Colonic mucosa (tissue), 4 donors: ENCODE results near the gene CAMTA1. TPM values are rescaled to one million over a fixed set of nuclear protein-coding genes. Genes with fewer than 3 reads are reported as not detected.

Experiments
- DNase-seq: peaks from one replicate; pipeline ENCODE4 v3.0.0-alpha.2; 2020
- H3K27ac ChIP-seq: fragments of 200-600 bp; one replicate; pipeline ENCODE4 v1.8.0; 2021
- H3K27me3 ChIP-seq: fragments of 200-600 bp; one replicate; pipeline ENCODE4 v1.8.0; 2021
- H3K36me3 ChIP-seq: fragments of 200-600 bp; one replicate; pipeline ENCODE4 v1.8.0; 2021
- H3K4me1 ChIP-seq: fragments of 200-600 bp; one replicate; pipeline ENCODE4 v1.8.0; 2021; ENCODE audit warnings: mild to moderate bottlenecking
- H3K4me3 ChIP-seq: fragments of 200-600 bp; one replicate; pipeline ENCODE4 v1.8.0; 2021
- H3K9ac ChIP-seq, 2 donors: one replicate each; pipeline ENCODE4 v1.7.0; 2013; ENCODE audit warnings: control low read depth in 2 of 2, low read depth in 2 of 2, low read length in 2 of 2
- H3K9me3 ChIP-seq: fragments of 200-600 bp; one replicate; pipeline ENCODE4 v1.8.0; 2021
- CTCF ChIP-seq: fragments of 200-600 bp; IDR thresholded peaks from one replicate; pipeline ENCODE4 v1.8.0; 2022; ENCODE audit warnings: antibody characterized with exemption, mild to moderate bottlenecking
- intact Hi-C: fragments of 100-400 bp; cut with DNase I; formaldehyde crosslinking; loops from one replicate; pipeline ENCODE4 v1.14.1; 2022
- total RNA-seq, 2 donors: library from RNA; stranded (reverse); fragmentation: NEBNext Ultra II Directional in 1 of 2; extraction: Animal tissue kit (Norgen Biotek cat#: 25700) in 1 of 2; gene quantifications; one replicate each; pipeline ENCODE4 v1.2.1, GENCODE V29; 2021
- donor health status: healthy.
- donor health status: DM: no; HTN: no; CAD: no.
- donor health status: DM: no; HTN: no; CAD: no.

Gene CAMTA1
- total RNA-seq, 2 donors from 2014 or later = 76.8 to 92.8 TPM

GRCh38 chr1:6854166-6854565 is 68.9 kb downstream of the CAMTA1 start:
- H3K9me3 ChIP-seq = no peaks in the 10 kb centered on the region
- H3K4me1 ChIP-seq = no peaks in the 10 kb centered on the region
- intact Hi-C loops = no loop called here
- TF ChIP-seq CTCF = no peak
- no peak overlapping the region for H3K4me3 ChIP-seq
- no peaks in the 10 kb centered on the region for H3K27me3 ChIP-seq
- DNase-seq = no peak
- H3K27ac ChIP-seq = no peak overlapping the region
- no peaks in the 10 kb centered on the region for H3K36me3 ChIP-seq
- H3K9ac ChIP-seq = no peak overlapping the region

DNA sequence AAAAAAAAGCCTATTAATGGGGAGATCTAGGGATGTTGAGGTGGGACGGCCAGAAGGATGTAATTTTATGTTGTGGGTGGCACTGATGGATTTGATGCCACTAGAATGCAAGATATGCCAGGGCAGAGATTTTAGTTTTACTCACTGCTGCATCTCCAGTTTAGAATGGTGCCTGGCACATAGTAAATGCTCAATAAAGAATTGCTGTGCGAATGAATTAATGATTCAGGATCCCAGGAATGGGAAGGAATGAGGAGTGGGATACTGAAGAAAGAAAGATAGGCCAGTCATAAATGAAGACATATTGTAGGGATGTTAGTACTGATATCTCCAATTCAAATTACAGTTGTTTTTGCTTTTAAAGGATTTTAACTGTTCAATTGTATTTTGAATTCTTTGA is 72.6 kb downstream of the CAMTA1 start:
- no peaks in the 10 kb centered on the region for H3K4me1 ChIP-seq
- no peak for TF ChIP-seq CTCF
- no peaks in the 10 kb centered on the region for H3K9me3 ChIP-seq
- no peak overlapping the region for H3K4me3 ChIP-seq
- no peaks in the 10 kb centered on the region for H3K36me3 ChIP-seq
- no peak overlapping the region for H3K9ac ChIP-seq
- H3K27me3 ChIP-seq = no peaks in the 10 kb centered on the region
- intact Hi-C loops = no loop called here
- DNase-seq = no peak
- H3K27ac ChIP-seq = no peak overlapping the region

GRCh38 chr1:6858596-6858995 is 73.3 kb downstream of the CAMTA1 start:
- TF ChIP-seq CTCF = no peak
- Histone ChIP-seq H3K36me3 (no peaks in the 10 kb centered on the region), H3K9ac (no peak overlapping the region), H3K27me3 (no peaks in the 10 kb centered on the region), H3K4me3 (no peak overlapping the region), H3K9me3 (no peaks in the 10 kb centered on the region), H3K4me1 (no peaks in the 10 kb centered on the region), H3K27ac (no peak overlapping the region)
- intact Hi-C loops = no loop called here
- no peak for DNase-seq

DNA sequence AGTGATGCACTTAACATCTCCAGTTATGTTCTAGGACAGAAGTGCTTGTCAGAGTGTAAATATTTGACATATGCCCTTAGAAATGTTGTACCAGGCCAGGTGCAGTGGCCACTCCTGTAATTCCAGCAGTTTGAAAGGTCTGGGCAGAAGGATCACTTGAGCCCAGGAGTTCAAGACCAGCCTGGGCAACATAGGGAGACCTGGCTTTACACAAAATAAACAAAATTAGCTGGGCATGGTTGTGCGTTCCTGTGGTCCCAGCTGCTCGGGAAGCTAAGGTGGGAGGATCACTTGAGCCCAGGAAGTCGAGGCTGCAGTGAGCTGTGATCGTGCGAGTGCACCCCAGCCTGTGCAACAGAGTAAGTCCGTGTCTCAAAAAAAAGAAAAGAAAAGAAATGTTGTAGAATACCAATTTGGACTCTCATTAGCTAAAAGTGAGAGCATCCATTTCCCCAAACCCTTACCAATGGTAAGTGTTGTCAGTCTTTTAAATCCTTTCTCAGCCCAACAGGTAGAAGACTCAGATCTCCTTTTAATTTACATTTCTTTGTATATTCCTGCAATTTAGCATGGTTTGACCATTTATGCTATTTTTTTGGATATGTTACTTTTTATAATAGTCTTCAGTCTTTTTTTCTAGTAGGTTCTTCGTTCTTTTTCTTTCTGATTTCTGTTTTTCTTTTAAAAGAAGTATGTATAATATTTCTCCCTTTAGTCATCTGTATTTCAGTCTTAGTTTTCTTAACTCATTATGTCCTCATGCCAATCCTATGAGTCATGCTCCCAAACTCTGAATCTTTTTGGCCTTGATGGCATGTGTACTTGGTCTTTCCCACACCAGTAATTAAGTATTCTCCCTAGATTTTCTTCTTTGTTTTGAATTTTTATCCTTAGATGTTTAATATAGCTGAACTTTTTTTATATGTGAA is 74.4 kb downstream of the CAMTA1 start:
- Histone ChIP-seq H3K4me1 (no peaks in the 10 kb centered on the region), H3K27ac (no peak overlapping the region), H3K27me3 (no peaks in the 10 kb centered on the region), H3K36me3 (no peaks in the 10 kb centered on the region), H3K9me3 (no peaks in the 10 kb centered on the region), H3K9ac (no peak overlapping the region), H3K4me3 (no peak overlapping the region)
- no peak for TF ChIP-seq CTCF
- intact Hi-C loops = no loop called here
- no peak for DNase-seq

GRCh38 chr1:6860401-6860800 is 75.1 kb downstream of the CAMTA1 start:
- Histone ChIP-seq H3K4me1 (no peaks in the 10 kb centered on the region), H3K27ac (no peak overlapping the region), H3K36me3 (no peaks in the 10 kb centered on the region), H3K9ac (no peak overlapping the region), H3K9me3 (no peaks in the 10 kb centered on the region), H3K4me3 (no peak overlapping the region), H3K27me3 (no peaks in the 10 kb centered on the region)
- TF ChIP-seq CTCF = no peak
- intact Hi-C loops = no loop called here
- DNase-seq = no peak
